GM19455 (cell line): ENCODE data around the gene CDKN2B.
"Not testable (repeated sequence)": the region's sequence is repeated elsewhere in the genome, so short reads cannot be mapped to it uniquely, and the experiment has no call there.

ENCODE experiments used
- ATAC-seq: cut with Tn5 transposase; IDR thresholded peaks from one replicate; pipeline ENCODE4 v1.9.1; 2021; ENCODE audit not compliant: unreplicated experiment

CDKN2B gene

DNA sequence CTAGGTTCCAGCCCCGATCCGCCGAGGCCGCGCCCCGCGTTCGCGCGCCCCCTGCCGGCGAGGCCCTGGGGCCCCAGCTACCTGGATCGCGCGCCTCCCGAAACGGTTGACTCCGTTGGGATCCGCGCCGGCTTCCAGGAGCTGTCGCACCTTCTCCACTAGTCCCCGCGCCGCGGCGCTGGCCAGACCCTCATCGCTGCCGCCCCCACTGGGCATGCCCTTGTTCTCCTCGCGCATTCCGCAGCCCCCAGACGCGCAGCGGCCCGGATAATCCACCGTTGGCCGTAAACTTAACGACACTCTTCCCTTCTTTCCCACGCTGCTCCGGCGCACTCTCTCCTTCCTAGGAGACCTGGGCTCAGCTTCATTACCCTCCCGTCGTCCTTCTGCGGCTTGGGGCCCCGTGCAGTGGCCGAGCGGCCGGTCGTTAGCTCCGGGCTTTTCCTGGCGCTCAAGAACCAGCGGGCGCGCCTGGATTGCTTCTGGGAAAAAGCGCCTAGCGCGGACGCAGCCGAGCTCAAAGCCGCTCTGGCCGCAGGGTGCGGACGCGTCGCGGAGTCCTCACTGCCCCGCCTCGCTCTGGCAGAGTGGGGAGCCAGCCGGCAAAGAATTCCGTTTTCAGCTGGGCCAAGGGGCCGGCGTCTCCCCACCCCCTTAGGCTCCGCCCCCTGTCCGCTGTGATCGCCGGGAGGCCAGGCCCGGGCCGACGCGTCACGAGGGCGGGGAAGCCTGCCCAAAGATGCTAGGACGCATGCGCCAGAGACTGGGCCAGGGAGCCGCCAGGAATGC lies at the start of gene CDKN2B:
Gene CDKN2B, minus strand, starts transcription at position 589 of the 789 bp plus-strand sequence. Its CDS starts 352 bp downstream, at position 237.
- peak; percentile 96 for ATAC-seq

GRCh38 chr9:22057972-22058371 lies 48.9 kb upstream of the CDKN2B start:
- ATAC-seq = not testable (repeated sequence)

DNA sequence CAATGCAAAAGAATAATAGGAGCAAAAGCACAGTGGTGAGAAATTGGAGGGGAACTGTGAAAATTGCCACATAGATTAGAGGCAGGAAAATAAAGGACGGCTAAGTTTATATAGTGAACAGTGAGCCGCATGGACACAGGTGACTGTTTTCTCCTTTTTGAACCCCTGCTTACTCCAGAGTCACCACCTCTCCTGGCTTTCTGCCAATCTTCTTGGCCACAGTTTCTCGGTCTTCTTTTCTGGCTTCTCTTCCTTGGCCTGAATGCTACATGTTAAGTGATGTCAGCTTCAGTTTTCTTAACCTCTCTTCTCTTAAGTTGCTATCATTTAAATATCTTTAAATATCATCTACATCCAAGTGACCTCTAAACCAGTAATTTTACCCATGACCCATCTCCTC lies 47.3 kb upstream of the CDKN2B start:
- no peak for ATAC-seq

GRCh38 chr9:22055090-22055489 lies 46.0 kb upstream of the CDKN2B start:
- ATAC-seq = no peak

- no peak for ATAC-seq
These were observed 45.4 kb upstream of the CDKN2B start for GRCh38 chr9:22054529-22054928.

DNA sequence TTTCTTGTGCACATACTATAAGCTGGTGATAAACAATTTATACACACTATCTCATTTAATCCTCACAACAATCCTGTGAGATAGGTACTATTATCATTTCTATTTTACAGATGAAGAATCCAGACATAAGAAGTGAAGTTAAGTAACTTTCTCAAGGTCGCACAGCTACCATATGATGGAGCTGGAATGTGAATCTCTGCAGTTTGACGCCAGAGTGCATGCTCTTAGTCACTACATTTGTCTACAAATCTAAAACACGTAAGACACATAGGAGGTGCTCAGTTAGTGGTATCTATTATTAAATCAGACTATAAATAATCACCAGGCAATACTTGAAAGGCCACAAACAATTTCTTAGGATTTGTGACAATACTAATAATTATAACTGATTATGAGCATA lies 45.0 kb upstream of the CDKN2B start:
- ATAC-seq = no peak

DNA sequence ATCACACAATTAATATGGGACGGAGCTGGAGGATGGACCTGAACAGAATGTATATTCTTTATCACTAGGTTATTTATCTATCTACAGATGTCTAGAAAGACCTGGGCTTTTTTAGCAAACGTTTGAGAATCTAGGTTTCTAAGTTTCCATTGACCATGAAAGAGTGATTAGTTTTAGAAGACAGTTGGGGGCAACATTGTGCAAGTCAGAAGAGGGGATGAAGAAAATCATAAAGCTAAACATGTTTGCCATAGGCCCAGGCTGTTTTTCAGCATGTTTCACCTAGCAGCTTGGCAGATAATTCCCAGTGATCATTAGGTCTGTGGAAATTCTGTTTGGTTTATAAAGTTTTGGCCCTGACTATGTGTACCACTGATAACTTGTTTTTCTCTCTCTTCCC lies 44.1 kb upstream of the CDKN2B start:
- ATAC-seq = no peak

- ATAC-seq = no peak
These were observed 43.4 kb upstream of the CDKN2B start for GRCh38 chr9:22052376-22052945.

- no peak for ATAC-seq
These were observed 41.8 kb upstream of the CDKN2B start for GRCh38 chr9:22050924-22051323.

- ATAC-seq = no peak
These were observed 40.3 kb upstream of the CDKN2B start for GRCh38 chr9:22049411-22049810.

DNA sequence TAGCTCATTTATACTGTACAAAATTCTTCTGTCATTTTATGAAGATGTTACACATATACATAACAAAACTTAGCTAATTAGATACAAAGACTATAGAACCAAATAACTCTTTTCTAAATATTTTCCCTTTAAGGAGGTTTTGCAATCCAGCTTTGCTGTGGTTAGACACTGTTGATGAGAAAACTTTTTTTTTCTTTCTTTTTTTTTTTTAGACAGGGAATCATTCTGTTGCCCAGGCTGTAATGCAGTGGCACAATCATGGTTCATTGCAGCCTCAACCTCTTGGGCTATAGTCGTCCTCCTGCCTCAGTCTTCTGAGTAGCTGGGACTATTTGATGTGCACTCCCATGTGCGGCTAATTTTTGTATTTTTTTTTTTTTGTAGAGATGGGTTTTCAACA lies 38.5 kb upstream of the CDKN2B start:
- no peak for ATAC-seq

DNA sequence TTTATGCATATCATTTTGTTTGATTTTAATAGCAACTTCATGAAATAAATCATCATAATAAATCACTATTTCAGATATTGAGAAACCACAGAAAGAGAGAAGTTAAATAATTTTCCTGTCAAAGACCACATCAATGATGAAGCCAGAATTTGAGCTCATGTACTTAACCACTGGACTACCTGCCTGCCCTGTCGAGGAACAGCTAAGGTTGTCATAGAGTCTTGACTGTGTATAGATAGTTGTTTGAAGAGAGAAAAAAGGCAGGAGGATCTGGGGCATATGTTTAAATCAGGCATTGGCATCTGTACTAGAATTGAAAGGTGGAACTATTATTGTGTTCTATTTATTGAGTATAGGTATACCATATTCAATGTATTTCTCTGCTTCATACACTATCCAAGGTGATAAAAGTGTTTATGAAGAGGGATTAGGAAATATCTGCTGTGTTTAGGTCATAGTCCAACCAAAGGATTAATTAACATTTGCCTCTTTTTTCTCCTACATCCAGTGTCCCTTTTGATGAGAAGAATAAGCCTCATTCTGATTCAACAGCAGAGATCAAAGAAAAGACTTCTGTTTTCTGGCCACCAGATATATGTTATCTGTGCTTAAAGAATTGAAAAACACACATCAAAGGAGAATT lies 37.3 kb upstream of the CDKN2B start:
- no peak for ATAC-seq

DNA sequence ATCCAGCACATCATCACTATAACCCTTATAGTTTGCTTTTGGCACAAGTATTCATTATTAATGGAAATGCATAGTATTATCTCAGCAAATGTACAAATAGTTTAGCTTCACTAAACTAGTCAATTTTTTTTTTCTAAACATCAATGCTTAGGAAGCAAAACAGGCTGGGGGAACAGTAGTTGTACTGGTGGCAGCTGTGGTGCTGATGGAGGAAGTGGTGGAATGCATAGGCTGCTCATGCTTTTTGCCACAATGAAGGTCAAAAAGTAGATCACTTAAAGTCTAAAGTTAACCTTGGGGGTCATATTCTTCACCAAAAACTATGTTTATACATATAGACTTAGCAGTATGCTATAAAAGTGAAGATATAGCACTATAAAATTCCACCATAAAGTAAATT lies 36.3 kb upstream of the CDKN2B start:
- no peak for ATAC-seq

GRCh38 chr9:22044583-22044982 lies 35.5 kb upstream of the CDKN2B start:
- no peak for ATAC-seq

GRCh38 chr9:22043928-22044327 lies 34.8 kb upstream of the CDKN2B start:
- ATAC-seq = no peak

DNA sequence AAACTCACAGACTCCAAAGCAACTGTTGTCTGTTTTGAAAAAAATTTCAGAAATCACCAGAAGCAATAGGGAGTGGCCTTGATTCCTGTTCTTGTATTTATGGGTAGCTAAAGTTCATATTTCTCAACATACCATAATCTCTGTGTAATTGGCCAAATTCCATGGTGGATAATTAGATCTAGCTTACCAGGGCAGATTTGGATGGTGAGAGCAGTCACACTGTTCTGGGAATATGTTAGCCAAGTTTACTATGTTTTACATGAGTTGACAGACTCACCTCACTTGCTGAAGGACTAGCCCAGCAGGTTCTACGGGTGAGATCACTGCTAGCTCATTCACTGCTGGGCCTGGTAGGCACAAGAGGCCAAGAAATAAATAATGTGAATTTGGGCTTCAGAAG lies 32.7 kb upstream of the CDKN2B start:
- ATAC-seq = no peak

DNA sequence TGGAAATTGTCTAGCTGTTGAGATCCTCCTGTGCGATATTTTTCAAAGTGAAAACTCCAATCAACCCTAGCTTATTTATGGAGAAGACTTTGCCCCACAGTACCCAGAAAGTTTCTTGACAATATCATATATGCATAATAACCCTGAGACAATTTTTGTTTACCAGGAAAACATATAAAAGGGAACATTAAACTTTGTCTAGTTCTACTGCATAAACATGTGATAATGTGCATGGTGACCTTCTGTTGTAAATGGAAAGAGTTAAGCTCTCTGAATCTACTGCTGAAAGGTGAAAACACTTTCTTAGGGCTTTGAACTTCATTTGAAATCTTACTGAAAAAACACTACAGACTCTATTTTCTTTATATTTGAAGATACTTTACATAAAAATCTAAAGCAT lies 32.2 kb upstream of the CDKN2B start:
- no peak for ATAC-seq

DNA sequence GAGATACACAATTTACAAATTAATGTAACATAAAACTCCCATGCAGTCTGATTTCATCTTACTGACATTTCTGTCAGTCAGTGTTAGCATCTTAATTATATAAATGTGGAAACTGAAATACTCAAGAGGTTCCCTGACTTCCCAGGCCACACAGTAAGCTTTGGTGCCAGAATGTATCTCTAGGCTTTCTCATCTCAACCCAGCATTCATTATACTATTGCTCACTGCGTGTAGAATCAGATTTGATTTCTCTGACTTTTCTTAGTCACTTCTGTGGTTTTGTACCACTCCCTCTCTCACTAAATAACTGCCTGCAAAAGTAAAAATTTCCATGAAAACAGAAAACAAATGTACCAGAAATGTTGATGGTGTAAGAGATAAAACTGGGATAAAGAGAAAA lies 31.7 kb upstream of the CDKN2B start:
- no peak for ATAC-seq

DNA sequence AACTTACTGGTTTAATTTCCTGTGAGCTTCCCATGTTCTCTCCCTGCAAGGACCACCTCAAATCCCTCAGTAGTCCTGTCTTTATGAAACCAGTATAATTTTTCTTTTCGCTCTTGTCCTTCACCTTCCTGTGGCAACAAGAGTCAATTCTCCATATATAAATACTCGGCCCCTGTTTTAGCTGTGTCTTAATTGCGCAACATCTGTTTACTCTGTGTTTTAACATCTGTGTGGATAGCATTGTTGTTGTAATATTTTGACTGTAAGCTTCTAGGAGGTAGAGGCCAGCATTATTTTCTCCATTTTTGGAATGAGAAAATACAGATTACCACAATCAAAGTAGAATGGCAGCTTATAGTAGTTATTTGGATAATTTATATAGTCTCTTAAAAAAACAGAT lies 30.2 kb upstream of the CDKN2B start:
- ATAC-seq = no peak

DNA sequence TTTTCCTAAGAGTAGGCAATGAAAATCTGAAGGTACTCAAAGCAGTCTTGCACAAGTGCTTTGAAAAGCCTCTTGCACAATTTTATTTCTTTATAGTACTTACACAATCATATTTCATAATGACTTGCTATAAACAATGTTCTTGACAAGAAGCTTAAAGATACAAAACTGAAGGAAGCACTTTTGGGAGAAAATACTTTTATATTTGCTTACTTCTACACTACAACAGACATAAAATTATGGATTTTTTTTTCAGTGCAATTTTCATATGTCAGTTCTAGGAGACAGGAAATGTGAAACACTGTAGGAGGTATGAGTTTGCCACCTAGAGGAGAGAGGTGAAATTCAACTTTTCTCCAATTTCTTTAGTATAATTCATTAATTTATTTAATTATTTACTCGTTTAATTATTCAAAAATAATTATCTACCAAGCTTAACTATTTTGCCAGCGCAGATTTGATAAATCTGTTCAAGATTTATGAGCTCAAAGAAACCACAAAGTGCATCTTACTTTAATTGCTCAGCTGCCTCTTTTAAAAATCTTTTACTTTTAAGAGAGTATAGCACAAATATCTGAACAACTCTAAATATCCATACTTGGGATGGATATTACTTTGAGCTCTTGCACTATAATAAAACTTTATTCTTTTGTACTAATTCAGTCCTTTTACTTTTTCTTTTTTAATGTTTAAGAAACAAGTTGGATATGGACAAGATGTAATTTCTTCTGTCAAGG lies 29.0 kb upstream of the CDKN2B start:
- no peak for ATAC-seq

DNA sequence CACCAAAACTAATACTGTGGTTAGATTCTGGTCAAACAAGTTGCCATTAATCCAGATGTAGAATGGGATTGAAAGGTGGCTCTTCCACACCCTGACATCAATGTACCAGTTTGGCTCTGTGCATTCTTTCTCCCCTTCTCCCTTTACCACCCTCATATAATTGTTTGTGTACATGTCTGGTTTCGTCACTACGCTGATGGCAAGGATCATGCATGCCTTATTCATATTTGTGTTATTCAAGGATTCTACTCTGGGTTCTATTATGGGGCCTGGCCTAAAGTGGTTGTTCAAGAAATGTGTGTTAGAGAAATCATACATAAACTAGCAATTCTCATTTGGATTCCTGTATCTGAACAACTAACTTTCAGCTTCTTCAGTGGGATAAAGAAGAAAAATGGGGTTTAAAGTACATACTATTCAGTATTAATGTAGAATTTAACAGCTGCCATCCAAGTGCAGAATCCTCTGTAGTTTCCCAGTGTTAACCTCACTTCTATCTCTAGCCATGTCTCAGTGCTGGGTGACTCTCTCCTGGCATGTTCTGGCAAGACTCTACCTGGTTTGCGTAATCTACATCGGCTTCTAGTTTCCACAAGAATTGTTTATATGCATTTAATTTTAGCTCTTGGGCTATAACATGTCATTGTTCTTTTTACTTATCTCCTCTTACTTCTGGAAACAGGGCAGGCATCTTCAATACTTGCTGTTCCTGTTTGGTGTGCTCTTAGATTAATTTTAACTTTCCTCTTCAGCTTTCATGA lies 27.9 kb upstream of the CDKN2B start:
- ATAC-seq = no peak
